ENCODE measurements around the gene AGPAT4.
"Not testable (repeated sequence)": the region's sequence is repeated elsewhere in the genome, so short reads cannot be mapped to it uniquely, and the experiment has no call there.

Gene AGPAT4

DNA sequence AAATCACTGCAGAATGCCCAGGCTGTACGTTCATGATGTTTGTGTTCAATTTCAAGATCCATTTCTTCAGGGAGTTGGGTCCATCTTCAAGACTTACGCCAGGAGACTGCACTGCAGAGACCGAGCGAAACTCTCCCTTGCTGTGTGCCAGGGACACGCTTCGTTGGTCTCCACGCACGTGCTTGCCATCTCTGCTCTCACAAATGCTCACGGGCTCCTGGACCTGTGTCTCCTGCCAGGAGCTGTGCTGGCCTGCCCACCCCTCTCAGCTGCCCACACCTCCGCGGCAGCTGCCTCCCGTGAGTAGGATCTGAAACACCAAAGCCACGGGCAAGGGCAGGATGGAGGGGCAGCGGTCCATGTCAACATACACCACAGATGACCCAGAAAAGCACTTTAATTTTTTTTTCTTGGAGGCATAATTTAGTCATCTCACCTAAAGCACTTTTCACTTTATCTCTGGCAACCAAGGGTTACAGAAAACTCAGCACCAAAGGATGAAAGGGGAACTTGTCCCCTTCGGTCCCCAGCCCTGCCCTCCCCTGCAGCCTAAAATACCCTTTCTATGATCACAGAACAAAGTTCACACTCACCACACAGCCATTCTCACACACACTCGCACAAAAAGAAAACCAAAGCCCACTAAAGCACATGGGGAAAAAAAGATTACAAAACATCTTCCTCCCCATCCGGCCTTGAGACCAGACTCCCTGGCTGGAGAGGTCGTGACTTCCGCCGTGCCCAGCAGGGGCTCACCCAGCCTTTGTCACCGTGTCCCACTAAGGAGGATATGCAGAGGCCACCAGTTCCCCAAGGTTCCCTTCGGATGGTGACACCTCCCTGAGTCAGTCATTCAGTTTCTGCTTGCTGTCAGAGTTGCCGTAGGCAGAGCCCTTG is 137.9 kb downstream of the AGPAT4 start:
- in situ Hi-C loops (cut with MboI; ENCODE audit: low pct_unique_long_range_greater_than_20kb, low sequenced_read_pairs): loop anchor here (25.0 kb wide), 1 partner anchor 226 kb away; no protein-coding TSS in a partner anchor

DNA sequence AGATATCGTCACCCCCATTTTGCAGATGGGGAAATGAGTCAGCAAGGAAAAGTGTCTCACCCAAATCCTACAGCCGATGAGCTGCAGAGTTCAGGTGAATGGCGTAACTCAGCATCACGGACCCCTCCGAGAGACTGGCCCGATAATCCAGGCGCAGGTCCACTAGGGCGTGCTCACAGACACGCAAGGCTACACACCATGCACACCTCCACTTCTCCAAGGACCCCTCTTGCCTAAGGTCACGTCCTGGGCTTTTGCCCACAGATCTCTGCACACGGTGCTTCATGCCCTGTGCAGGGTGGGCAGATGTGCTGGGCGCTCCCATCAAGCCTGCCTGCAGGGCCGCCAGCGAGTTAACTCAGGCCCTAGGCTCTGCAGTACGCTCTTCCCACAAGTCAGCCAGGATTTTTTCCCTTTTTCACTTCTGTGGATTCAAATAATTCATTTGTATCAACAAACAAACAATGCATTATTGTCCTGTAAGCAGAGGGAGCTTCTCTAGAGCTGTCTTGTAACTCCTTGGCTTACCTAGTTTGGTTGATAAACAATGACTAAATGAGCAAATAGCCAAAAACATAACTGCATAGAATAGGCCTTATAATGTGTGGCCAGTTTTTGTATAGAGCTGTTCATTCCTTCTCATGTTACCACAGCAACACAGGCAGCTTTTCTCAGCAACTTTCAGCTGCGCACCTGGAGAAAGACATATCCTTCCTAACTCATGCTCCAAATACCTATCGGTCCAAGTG is 139.1 kb downstream of the AGPAT4 start:
- in situ Hi-C loops (cut with MboI; ENCODE audit: low pct_unique_long_range_greater_than_20kb, low sequenced_read_pairs): loop anchor here (25.0 kb wide), 1 partner anchor 228 kb away; no protein-coding TSS in a partner anchor
- DNase-seq: no peak

More for the DNA sequence above, 137.9 kb downstream of the AGPAT4 start:
- DNase-seq: peak; percentile 11

GRCh38 chr6:161133963-161134362 is 139.9 kb downstream of the AGPAT4 start:
- in situ Hi-C loops (cut with MboI; ENCODE audit: low pct_unique_long_range_greater_than_20kb, low sequenced_read_pairs): loop anchor here (25.0 kb wide), 1 partner anchor 228 kb away; no protein-coding TSS in a partner anchor

DNA sequence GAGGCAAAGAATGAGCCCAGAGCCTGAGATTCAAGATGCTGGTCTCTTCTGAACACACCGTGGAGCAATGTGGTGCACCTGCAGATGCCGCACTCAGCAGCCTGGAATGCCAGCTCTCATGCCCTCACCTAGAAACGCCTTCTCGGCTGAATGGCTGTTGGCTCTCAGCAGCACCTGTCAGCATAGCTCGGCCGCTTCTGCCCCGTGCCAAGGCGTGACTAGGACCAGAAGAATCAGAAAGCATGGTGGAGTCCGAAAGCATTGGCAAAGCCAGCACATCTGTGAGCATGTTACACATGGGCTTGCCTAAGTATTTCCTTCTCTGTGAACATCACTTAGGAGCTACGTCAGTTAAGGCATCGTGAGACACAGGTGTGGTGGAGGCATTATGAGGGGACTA is 141.5 kb downstream of the AGPAT4 start:
- in situ Hi-C loops (cut with MboI; ENCODE audit: low pct_unique_long_range_greater_than_20kb, low sequenced_read_pairs): loop anchor here (25.0 kb wide), 1 partner anchor 230 kb away; no protein-coding TSS in a partner anchor
- DNase-seq: no peak

More at GRCh38 chr6:161133963-161134362, 139.9 kb downstream of the AGPAT4 start:
- no peak for DNase-seq

DNA sequence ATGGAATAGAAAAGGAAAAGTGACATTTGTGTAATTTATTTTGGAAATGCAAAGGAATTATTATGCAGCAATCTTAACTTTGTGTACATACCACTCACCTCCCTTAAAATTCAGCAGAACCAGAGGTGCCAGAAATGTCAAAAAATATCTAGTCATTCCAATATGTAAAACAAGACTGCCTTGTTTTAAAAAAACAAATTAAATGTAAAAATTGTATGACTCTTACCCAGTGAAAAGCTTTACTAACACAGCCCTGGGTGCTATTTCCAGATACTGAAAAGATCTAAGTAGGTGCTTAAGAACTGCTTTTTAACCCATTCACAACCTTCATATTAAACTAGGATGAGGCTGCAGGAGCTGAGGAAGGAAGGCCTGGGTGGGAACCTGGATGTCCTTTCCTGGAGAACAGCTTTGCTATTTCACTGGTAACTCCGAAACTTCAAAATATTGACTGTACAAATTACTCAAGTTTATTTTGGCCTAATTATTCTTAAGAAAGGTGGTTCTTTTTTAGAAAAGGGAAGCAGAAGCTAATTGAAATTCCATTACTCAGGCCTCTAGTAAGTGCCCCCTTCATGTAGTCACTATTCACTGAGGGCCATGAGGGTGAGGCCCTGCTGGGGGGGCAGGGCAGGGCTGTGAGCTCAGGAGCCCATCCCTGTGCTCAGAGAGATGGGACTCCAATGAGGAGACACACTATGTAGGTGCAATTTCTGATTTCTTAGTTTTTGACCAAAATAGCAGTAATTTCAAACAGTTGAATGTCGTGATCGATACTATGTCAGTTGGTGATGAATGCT is 142.7 kb downstream of the AGPAT4 start:
- in situ Hi-C loops (cut with MboI; ENCODE audit: low pct_unique_long_range_greater_than_20kb, low sequenced_read_pairs): loop anchor here (25.0 kb wide), 1 partner anchor 231 kb away; no protein-coding TSS in a partner anchor
- no peak for DNase-seq

DNA sequence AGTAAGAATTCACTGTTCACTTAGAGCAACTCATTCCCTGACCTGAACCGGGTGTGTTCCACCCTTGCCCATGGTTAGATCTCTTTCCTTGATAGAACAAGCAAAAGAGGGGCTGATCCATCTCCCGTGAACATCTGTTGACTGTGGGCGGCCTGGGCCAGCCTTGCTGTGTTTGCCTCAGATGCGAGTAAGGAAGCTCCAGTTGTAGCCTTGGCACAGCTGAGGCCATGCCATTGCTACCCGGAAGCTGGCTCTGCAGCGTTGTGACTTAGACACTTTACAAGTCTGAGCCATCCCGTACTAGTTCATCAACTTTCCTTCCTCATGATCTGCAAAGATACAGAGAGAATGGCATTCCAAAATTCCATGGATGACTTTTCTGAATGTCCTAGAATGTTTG is 143.3 kb downstream of the AGPAT4 start:
- DNase-seq: no peak
- in situ Hi-C loops (cut with MboI; ENCODE audit: low pct_unique_long_range_greater_than_20kb, low sequenced_read_pairs): loop anchor here (25.0 kb wide), 1 partner anchor 232 kb away; no protein-coding TSS in a partner anchor

DNA sequence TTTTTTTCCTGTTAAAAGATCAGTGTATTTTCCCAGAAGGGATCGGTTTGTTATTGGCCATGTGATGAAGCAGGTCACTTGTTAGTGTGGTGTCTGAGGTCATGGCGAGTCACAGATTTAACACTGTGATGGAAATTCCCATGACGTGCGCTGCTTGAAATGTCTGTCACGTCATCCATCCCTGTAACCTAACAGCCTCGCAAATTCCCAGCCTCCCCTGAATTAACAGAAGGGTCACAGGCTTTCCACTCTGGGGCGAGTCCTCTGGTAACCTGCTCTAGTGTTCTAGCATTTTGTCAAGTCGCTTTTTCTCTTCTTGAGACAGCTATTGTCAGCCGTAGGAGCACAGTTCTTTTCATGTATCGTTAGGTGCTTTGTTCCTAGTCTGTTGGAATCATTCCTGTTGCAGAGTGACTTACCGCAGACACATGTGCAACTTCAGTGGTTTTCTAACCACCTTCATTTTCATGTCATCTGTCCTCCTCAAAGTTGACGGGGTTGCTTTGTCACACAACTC is 145.1 kb downstream of the AGPAT4 start:
- in situ Hi-C loops (cut with MboI; ENCODE audit: low pct_unique_long_range_greater_than_20kb, low sequenced_read_pairs): loop anchor here (25.0 kb wide), 1 partner anchor 234 kb away; no protein-coding TSS in a partner anchor
- DNase-seq: no peak

DNA sequence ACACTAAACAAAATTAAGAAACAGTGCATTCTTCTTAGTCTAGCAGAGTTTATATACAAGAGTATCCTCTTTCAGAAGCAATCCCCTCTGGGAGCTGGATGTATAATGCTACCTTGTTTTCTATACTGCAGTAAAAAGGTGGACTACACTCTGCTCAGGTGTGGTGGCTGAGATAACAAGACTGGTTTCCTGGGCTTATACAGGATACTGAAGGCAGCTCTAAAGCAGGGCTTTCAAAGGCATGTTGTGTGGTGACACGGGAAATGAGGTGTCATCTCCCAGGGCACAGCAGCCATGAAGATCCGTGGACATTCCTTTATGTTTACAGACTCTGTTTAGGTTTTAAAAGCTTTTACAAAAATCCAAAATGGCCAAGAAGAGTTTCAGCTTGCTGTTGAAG is 145.6 kb downstream of the AGPAT4 start:
- DNase-seq: no peak
- in situ Hi-C loops (cut with MboI; ENCODE audit: low pct_unique_long_range_greater_than_20kb, low sequenced_read_pairs): loop anchor here (25.0 kb wide), 1 partner anchor 234 kb away; no protein-coding TSS in a partner anchor

DNA sequence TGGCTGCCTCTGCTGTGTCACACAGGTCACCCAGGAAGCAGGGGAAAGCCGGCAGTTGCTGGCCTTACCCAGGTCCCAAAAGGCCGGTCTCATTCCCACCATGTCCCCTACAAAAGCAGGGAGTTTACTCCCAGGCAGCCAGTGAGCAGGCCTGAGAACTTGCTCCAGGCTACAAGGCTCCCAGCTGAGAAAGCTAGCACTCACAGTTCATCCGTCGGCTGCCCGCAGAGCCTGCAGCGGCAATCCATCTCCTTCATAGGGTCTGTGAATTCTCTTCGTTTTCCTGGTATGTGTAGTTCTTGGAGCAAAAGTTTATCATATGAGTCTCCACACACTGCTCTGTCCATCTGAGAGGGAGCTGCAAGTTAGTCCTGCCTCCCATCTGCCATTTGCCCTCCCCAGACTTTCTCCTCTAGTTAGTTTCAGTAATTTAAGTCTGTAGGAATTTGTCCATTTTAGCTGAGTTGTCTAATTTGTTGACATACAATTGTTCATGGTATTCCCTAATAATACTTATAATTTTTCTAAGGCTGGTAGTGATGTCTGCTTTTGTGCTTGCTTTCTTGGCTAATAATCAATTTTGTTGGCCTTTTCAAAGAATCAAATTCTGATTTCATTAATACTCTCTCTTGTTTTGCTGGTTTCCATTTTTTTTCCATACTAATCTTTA is 146.7 kb downstream of the AGPAT4 start:
- DNase-seq: no peak
- in situ Hi-C loops (cut with MboI; ENCODE audit: low pct_unique_long_range_greater_than_20kb, low sequenced_read_pairs): loop anchor here (25.0 kb wide), 1 partner anchor 235 kb away; no protein-coding TSS in a partner anchor

- DNase-seq: no peak
- in situ Hi-C loops (cut with MboI; ENCODE audit: low pct_unique_long_range_greater_than_20kb, low sequenced_read_pairs): loop anchor here (25.0 kb wide), 1 partner anchor 237 kb away; no protein-coding TSS in a partner anchor
Observed at GRCh38 chr6:161125591-161125990, 148.3 kb downstream of the AGPAT4 start.

- in situ Hi-C loops (cut with MboI; ENCODE audit: low pct_unique_long_range_greater_than_20kb, low sequenced_read_pairs); DNase-seq: not testable (repeated sequence)
Observed at GRCh38 chr6:161123319-161123718, 150.5 kb downstream of the AGPAT4 start.

GRCh38 chr6:161117942-161118341 is 155.9 kb downstream of the AGPAT4 start:
- no peak for DNase-seq
- in situ Hi-C loops (cut with MboI; ENCODE audit: low pct_unique_long_range_greater_than_20kb, low sequenced_read_pairs): no loop called here

GRCh38 chr6:161117308-161117707 is 156.6 kb downstream of the AGPAT4 start:
- DNase-seq: no peak
- in situ Hi-C loops (cut with MboI; ENCODE audit: low pct_unique_long_range_greater_than_20kb, low sequenced_read_pairs): no loop called here

GRCh38 chr6:161116554-161116953 is 157.3 kb downstream of the AGPAT4 start:
- DNase-seq: no peak
- in situ Hi-C loops (cut with MboI; ENCODE audit: low pct_unique_long_range_greater_than_20kb, low sequenced_read_pairs): no loop called here

DNA sequence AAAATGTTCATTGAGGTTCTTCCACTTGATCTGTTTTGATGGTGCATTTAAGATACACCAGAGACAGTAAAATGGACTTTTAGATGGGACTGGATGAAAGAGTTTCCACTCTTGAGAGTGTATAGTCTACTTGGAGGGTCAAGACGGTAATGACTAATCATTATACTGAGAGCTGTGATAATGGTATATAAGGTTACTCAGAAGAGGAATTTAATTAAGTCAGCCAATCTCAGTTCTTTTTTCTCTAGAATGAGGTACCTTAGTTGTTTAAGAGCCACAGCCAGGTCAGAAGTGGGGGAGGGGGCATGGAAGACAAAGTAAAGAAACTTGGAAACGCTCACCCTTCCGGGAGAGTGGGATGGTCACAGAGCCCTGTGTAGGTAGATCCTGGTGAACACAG is 158.4 kb downstream of the AGPAT4 start:
- in situ Hi-C loops (cut with MboI; ENCODE audit: low pct_unique_long_range_greater_than_20kb, low sequenced_read_pairs): no loop called here

DNA sequence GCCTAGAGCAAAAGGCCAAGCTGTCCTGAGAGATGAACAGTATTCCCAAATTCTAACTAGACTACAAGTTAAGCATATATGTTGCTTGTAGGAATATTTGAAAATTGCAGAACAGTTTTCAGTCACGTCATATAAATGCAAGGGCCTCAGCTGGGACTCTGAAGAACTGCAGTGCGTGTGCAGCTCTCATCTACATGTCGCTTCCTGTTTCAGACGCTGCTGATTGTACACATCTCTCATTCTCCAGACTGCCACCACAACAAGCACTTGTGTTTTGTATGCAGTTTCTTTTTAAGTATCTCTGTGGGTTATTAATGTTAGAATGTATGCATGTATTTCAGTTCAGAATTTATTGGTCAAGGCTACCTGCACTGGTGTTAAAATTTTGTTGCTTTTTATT is 162.6 kb downstream of the AGPAT4 start:
- no peak for DNase-seq
- in situ Hi-C loops (cut with MboI; ENCODE audit: low pct_unique_long_range_greater_than_20kb, low sequenced_read_pairs): no loop called here

More for the DNA sequence above, 158.4 kb downstream of the AGPAT4 start:
- DNase-seq: no peak

DNA sequence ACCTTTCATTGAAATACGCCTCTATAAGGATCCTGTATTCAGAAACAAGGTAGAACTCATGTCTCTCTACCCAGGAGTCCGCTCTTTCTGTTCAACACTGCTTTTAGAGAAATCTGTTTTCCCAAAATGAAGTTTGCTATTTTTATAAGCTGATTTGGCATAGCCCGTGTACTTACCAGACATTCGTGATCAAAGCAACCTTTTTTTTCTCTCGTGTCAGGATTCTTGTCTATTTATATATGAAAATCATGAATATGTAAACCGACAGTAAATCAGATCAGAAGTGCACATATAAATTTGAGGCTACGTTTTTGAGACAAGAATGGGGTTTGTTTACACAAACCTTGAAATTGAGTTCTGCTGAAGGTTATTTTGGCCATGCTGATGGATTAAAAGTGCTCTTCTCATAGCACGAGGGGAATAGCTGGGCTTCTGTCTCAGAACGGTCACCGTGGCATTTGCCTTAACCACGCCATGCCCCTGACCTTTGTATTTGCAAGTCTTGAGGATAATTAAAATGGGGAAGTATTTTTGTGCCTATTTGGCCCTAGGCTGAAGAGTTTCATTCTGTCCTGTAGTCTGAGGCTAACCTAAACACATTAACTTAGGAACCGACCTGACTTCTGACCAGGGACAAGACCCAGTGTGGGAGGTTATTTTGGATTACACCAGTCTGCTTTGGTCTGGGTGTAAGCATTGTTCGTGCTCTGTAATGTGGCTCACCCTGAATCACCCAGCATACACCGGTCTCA is 163.7 kb downstream of the AGPAT4 start:
- no peak for DNase-seq
- in situ Hi-C loops (cut with MboI; ENCODE audit: low pct_unique_long_range_greater_than_20kb, low sequenced_read_pairs): no loop called here

Measured in KBM-7 (cell line).